Endodermal cell (in vitro differentiated cells): ENCODE results near the gene ADCYAP1R1. TPM values are rescaled to one million over a fixed set of nuclear protein-coding genes. Genes with fewer than 3 reads are reported as not detected.

Experiments
- DNase-seq: peaks from one replicate; pipeline ENCODE4 v3.0.0-alpha.2; 2017
- H3K27ac ChIP-seq: 2 replicates; pipeline ENCODE4 v1.5.1; 2013; ENCODE audit warnings: mild to moderate bottlenecking, low read depth, low read length, moderate library complexity
- H3K27me3 ChIP-seq: 2 replicates; pipeline ENCODE4 v1.6.1; 2013; ENCODE audit warnings: mild to moderate bottlenecking, low read length, moderate library complexity; ENCODE audit not compliant: insufficient read depth, control insufficient read depth, poor library complexity, severe bottlenecking
- H3K36me3 ChIP-seq: 2 replicates; pipeline ENCODE4 v1.7.0; 2013; ENCODE audit warnings: mild to moderate bottlenecking, low read length, moderate library complexity; ENCODE audit not compliant: control insufficient read depth, insufficient read depth
- H3K4me1 ChIP-seq: one replicate; pipeline ENCODE4 v1.7.0; 2013; ENCODE audit warnings: low read length; ENCODE audit not compliant: control insufficient read depth, insufficient read depth
- H3K4me3 ChIP-seq: 2 replicates; pipeline ENCODE4 v1.5.1; 2013; ENCODE audit warnings: mild to moderate bottlenecking, low read length, moderate library complexity
- H3K9ac ChIP-seq: 2 replicates; pipeline ENCODE4 v1.6.1; 2013; ENCODE audit warnings: mild to moderate bottlenecking, low read length, moderate library complexity; ENCODE audit not compliant: poor library complexity, severe bottlenecking; ENCODE audit errors: extremely low read depth
- H3K9me3 ChIP-seq: 2 replicates; pipeline ENCODE4 v1.6.1; 2013; ENCODE audit warnings: mild to moderate bottlenecking, low read length, moderate library complexity; ENCODE audit not compliant: control insufficient read depth
- H3K27ac Mint-ChIP-seq: 2 replicates; pipeline ENCODE4 v1.8.0; 2020; ENCODE audit warnings: mixed read lengths
- H3K27me3 Mint-ChIP-seq: 2 replicates; pipeline ENCODE4 v1.8.0; 2021; ENCODE audit warnings: mild to moderate bottlenecking, mixed read lengths; ENCODE audit not compliant: insufficient read depth
- H3K36me3 Mint-ChIP-seq: 2 replicates; pipeline ENCODE4 v1.8.0; 2020; ENCODE audit warnings: low read depth, mixed read lengths
- H3K4me1 Mint-ChIP-seq: 2 replicates; pipeline ENCODE4 v1.8.0; 2020; ENCODE audit warnings: mixed read lengths
- H3K4me3 Mint-ChIP-seq: 2 replicates; pipeline ENCODE4 v1.8.0; 2020; ENCODE audit warnings: mild to moderate bottlenecking, moderate library complexity, mixed read lengths
- H3K9me3 Mint-ChIP-seq: 2 replicates; pipeline ENCODE4 v1.8.0; 2020; ENCODE audit warnings: mild to moderate bottlenecking, mixed read lengths
- WGBS, 2 experiments: methylation state at CpG; one replicate each; pipeline versions ENCODE4 v1.1.5 to v1.1.7; 2013; ENCODE audit warnings: missing lambda C conversion rate in 2 of 2, mixed read lengths in 1 of 2; ENCODE audit not compliant: insufficient coverage in 1 of 2, insufficient read length in 1 of 2; 5-methylcytosine and 5-hydroxymethylcytosine counted together
- total RNA-seq, 2 donors: library from RNA; stranded (reverse); fragmentation: NEBNext Ultra II Directional in 1 of 2; extraction: Animal tissue kit (Norgen Biotek cat#: 25700) in 1 of 2; gene quantifications; 2 replicates in 1 of 2; 3 replicates in 1 of 2; pipeline ENCODE4 v1.2.1, GENCODE V29; 2021
- TF ChIP-seq, protein P1 (sequence below): fragments of 200-600 bp; sonication (generic); conservative IDR thresholded peaks from 2 replicates; pipeline ENCODE4 v1.5.0; 2021; ENCODE audit warnings: antibody characterized with exemption, mild to moderate bottlenecking

ADCYAP1R1 gene
- total RNA-seq, 2 donors from 2014 or later, result 1.2 to 2.1 TPM

DNA sequence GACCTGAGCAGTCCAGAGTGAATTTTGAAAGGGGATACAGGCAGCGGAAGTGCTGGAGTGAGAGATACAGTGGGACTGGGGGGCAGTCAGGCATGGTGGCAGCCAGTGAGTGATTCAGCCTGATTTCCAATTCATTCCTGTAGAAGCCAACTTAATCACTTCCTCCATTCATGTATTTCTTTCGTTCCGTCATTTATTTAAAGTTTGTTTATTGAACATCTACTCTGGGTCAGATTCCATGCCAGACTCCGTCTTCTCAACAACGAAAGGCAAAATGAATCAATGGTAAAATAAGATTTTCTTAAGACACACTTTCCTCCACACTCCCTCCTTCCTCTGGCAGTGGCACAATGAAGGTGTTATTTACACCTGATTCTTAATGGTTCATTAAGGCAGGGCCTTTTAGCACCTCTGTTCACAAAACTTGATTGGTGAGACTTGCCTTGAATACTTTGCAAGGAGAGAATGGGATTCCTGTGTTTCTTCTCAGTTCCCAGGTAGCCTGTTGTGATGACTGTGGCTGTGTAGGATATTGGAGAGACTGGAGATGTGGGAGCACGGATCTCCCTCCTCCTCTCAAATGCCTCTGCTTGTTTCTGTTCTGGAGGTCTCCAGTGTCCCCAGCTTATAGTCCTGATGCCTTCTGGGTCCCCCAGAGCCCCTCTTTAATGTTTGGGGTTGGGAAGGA, 27.9 kb downstream of the ADCYAP1R1 start:
- Mint-ChIP-seq H3K4me3 (no peak overlapping the region), H3K36me3 (no peaks in the 10 kb centered on the region), H3K27ac (peak overlapping the region; percentile 16), H3K9me3 (no peaks in the 10 kb centered on the region), H3K4me1 (peaks cover 31% of the 10 kb centered on the region), H3K27me3 (no peaks in the 10 kb centered on the region)
- Histone ChIP-seq H3K9ac (no peak overlapping the region), H3K27me3 (no peaks in the 10 kb centered on the region), H3K27ac (no peak overlapping the region), H3K9me3 (no peaks in the 10 kb centered on the region), H3K36me3 (no peaks in the 10 kb centered on the region), H3K4me1 (peaks cover 9% of the 10 kb centered on the region), H3K4me3 (no peak overlapping the region)
- WGBS, 2 experiments, result 75 to 85% methylated on average over 5 to 6 of the region's 6 CpGs
- TF ChIP-seq, protein P1, sequence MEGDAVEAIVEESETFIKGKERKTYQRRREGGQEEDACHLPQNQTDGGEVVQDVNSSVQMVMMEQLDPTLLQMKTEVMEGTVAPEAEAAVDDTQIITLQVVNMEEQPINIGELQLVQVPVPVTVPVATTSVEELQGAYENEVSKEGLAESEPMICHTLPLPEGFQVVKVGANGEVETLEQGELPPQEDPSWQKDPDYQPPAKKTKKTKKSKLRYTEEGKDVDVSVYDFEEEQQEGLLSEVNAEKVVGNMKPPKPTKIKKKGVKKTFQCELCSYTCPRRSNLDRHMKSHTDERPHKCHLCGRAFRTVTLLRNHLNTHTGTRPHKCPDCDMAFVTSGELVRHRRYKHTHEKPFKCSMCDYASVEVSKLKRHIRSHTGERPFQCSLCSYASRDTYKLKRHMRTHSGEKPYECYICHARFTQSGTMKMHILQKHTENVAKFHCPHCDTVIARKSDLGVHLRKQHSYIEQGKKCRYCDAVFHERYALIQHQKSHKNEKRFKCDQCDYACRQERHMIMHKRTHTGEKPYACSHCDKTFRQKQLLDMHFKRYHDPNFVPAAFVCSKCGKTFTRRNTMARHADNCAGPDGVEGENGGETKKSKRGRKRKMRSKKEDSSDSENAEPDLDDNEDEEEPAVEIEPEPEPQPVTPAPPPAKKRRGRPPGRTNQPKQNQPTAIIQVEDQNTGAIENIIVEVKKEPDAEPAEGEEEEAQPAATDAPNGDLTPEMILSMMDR, result no peak
- peak; percentile 69 for DNase-seq

DNA sequence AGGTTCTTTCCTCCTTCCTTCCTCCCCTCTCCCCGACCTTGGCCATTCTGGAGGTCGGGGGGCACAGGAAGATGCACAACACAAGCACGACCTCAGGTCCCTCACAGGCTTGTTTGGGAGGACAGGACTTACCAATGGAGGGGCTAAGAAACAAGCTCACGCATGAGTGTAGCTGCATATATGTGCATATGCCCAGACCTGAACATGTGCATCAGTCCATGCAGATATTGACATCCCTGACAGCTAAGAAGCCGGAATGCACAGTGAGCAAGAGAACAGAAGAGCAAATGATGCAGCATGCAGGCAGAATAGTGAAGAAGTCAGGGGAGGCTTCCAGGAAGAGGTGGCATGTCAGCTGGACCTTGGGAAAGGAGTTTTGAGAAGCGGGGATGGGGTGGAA, 28.7 kb downstream of the ADCYAP1R1 start:
- no peaks in the 10 kb centered on the region for H3K9me3 Mint-ChIP-seq
- H3K27me3 Mint-ChIP-seq, result no peaks in the 10 kb centered on the region
- H3K4me3 ChIP-seq, result no peak overlapping the region
- H3K36me3 Mint-ChIP-seq, result no peaks in the 10 kb centered on the region
- H3K27ac ChIP-seq, result no peak overlapping the region
- H3K27me3 ChIP-seq, result no peaks in the 10 kb centered on the region
- H3K4me1 Mint-ChIP-seq, result peaks cover 31% of the 10 kb centered on the region
- no peaks in the 10 kb centered on the region for H3K9me3 ChIP-seq
- H3K27ac Mint-ChIP-seq, result peak overlapping the region; percentile 16
- no peaks in the 10 kb centered on the region for H3K36me3 ChIP-seq
- H3K4me3 Mint-ChIP-seq, result no peak overlapping the region
- no peak for DNase-seq
- no peak overlapping the region for H3K9ac ChIP-seq
- TF ChIP-seq, protein P1, result no peak
- peaks cover 9% of the 10 kb centered on the region for H3K4me1 ChIP-seq
- WGBS, 2 experiments, result 90 to 91% methylated on average over 4 to 6 of the region's 6 CpGs

DNA sequence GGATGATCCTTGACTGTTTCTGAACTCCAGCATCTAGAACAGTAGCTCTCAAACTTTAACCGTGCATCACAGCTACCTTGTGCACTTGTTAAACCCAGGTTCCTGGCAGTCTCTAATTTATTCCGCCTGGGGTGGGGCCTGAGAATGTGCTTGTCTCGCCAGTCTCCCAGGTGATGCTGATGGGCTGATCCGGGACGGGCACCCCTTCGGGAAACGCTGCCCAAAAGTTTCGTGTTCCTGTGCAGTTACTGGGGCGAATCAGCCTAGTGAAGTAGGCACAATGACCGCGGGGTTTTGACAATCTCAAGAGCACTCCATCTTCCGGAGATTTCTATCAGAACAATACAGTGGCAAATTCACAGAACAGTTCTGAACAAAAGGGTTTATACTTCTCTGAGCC, 29.9 kb downstream of the ADCYAP1R1 start:
- H3K9me3 ChIP-seq, result no peaks in the 10 kb centered on the region
- Mint-ChIP-seq H3K36me3 (no peaks in the 10 kb centered on the region), H3K27ac (no peak overlapping the region), H3K4me3 (no peak overlapping the region), H3K4me1 (peaks cover 31% of the 10 kb centered on the region), H3K9me3 (no peaks in the 10 kb centered on the region), H3K27me3 (no peaks in the 10 kb centered on the region)
- no peaks in the 10 kb centered on the region for H3K27me3 ChIP-seq
- H3K4me3 ChIP-seq, result no peak overlapping the region
- no peak overlapping the region for H3K27ac ChIP-seq
- TF ChIP-seq, protein P1, result no peak
- H3K36me3 ChIP-seq, result no peaks in the 10 kb centered on the region
- 91 to 92% methylated on average over 12 of the region's 12 CpGs for WGBS, 2 experiments
- peaks cover 9% of the 10 kb centered on the region for H3K4me1 ChIP-seq
- DNase-seq, result no peak
- H3K9ac ChIP-seq, result no peak overlapping the region
